ENCODE measurements around the gene SDK1. TPM values are rescaled to one million over a fixed set of nuclear protein-coding genes. Genes with fewer than 3 reads are reported as not detected.

The SDK1 gene
- total and polyA plus RNA-seq, 4 experiments from 2014 or later: 0.06 to 0.26 TPM; not detected in 2

DNA sequence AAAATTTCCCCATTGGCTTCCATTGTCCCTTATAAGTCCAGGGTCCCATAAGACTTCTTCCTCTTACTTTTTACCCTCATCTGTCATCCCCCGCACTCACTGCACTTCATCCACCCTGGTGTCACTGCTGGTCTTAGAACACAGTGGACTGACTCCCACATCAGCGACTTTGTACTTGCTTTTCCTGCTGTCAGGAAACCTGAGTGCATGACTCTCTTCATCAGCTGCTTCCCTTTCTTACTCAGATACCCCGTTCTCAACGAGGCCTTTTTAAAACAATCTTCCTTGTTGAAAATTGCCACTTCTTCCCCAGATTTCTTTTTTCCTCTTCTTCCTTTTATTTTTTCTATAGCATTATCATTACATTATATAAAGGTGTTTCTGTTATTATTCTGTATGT is 305.4 kb downstream of the SDK1 start:
- no peak for DNase-seq
- H3K4me3 ChIP-seq (ENCODE audit: low read length in 2 of 2): no peak overlapping the region
- CTCF ChIA-PET (ENCODE audit: partially characterized antibody): no interaction called here
- Mint-ChIP-seq H3K4me3 (no peak overlapping the region), H3K27ac (no peak overlapping the region), H3K27me3 (peaks cover 9 to 11% of the 10 kb centered on the region in 2 donors), H3K9me3 (peaks cover 0 to 18% (median 10%) of the 10 kb centered on the region in 8 donors), H3K4me1 (no peaks in the 10 kb centered on the region), H3K36me3 (no peaks in the 10 kb centered on the region)
- H3K4me1 ChIP-seq (ENCODE audit: insufficient read depth, low read length): no peaks in the 10 kb centered on the region
- no peaks in the 10 kb centered on the region for H3K36me3 ChIP-seq (ENCODE audit: insufficient read depth, low read length)
- intact Hi-C loops (cut with micrococcal nuclease): no loop called here
- H3K27me3 ChIP-seq (ENCODE audit: insufficient read depth, low read length): peaks cover 6% of the 10 kb centered on the region
- H3K9me3 ChIP-seq (ENCODE audit: control insufficient read depth in 1 of 2, low read length in 2 of 2): no peaks in the 10 kb centered on the region
- no peak overlapping the region for H3K27ac ChIP-seq (ENCODE audit: low read depth, low read length)
- POLR2A ChIA-PET (ENCODE audit: partially characterized antibody): no interaction called here

- Histone ChIP-seq H3K27me3 (ENCODE audit: insufficient read depth, low read length) (peaks cover 6% of the 10 kb centered on the region), H3K4me1 (ENCODE audit: insufficient read depth, low read length) (no peaks in the 10 kb centered on the region), H3K27ac (ENCODE audit: low read depth, low read length) (no peak overlapping the region), H3K36me3 (ENCODE audit: insufficient read depth, low read length) (no peaks in the 10 kb centered on the region), H3K9me3 (ENCODE audit: control insufficient read depth in 1 of 2, low read length in 2 of 2) (no peaks in the 10 kb centered on the region), H3K4me3 (ENCODE audit: low read length in 2 of 2) (no peak overlapping the region)
- no peak for DNase-seq
- peaks cover 9 to 15% of the 10 kb centered on the region in 2 donors for H3K27me3 Mint-ChIP-seq
- no peaks in the 10 kb centered on the region for H3K4me1 Mint-ChIP-seq
- H3K4me3 Mint-ChIP-seq: no peak overlapping the region
- H3K36me3 Mint-ChIP-seq: no peaks in the 10 kb centered on the region
- H3K9me3 Mint-ChIP-seq: peaks cover 0 to 18% (median 10%) of the 10 kb centered on the region in 8 donors
- H3K27ac Mint-ChIP-seq: no peak overlapping the region
- CTCF ChIA-PET (ENCODE audit: partially characterized antibody): interaction anchor here (1.4 kb wide), 1 partner anchor 10 kb away, joined by 3 read pairs; no protein-coding TSS in a partner anchor
- POLR2A ChIA-PET (ENCODE audit: partially characterized antibody): no interaction called here
- intact Hi-C loops (cut with micrococcal nuclease): no loop called here
Observed at GRCh38 chr7:3607847-3608246, 306.8 kb downstream of the SDK1 start.

- Histone ChIP-seq H3K27ac (ENCODE audit: low read depth, low read length) (no peak overlapping the region), H3K4me1 (ENCODE audit: insufficient read depth, low read length) (no peaks in the 10 kb centered on the region), H3K36me3 (ENCODE audit: insufficient read depth, low read length) (no peaks in the 10 kb centered on the region), H3K27me3 (ENCODE audit: insufficient read depth, low read length) (no peaks in the 10 kb centered on the region), H3K4me3 (ENCODE audit: low read length in 2 of 2) (no peak overlapping the region), H3K9me3 (ENCODE audit: control insufficient read depth in 1 of 2, low read length in 2 of 2) (no peaks in the 10 kb centered on the region)
- Mint-ChIP-seq H3K36me3 (no peaks in the 10 kb centered on the region), H3K9me3 (peaks cover 0 to 13% (median 3%) of the 10 kb centered on the region in 8 donors), H3K27me3 (peaks cover 3 to 11% of the 10 kb centered on the region in 2 donors), H3K4me3 (no peak overlapping the region), H3K27ac (no peak overlapping the region), H3K4me1 (no peaks in the 10 kb centered on the region)
- POLR2A ChIA-PET (ENCODE audit: partially characterized antibody): no interaction called here
- DNase-seq: no peak
- CTCF ChIA-PET (ENCODE audit: partially characterized antibody): no interaction called here
- intact Hi-C loops (cut with micrococcal nuclease): no loop called here
Observed at GRCh38 chr7:3616306-3616705, 315.3 kb downstream of the SDK1 start.

- Histone ChIP-seq H3K27ac (ENCODE audit: low read depth, low read length) (no peak overlapping the region), H3K4me1 (ENCODE audit: insufficient read depth, low read length) (no peaks in the 10 kb centered on the region), H3K36me3 (ENCODE audit: insufficient read depth, low read length) (no peaks in the 10 kb centered on the region), H3K4me3 (ENCODE audit: low read length in 2 of 2) (no peak overlapping the region), H3K9me3 (ENCODE audit: control insufficient read depth in 1 of 2, low read length in 2 of 2) (no peaks in the 10 kb centered on the region), H3K27me3 (ENCODE audit: insufficient read depth, low read length) (no peaks in the 10 kb centered on the region)
- peaks cover 4 to 25% (median 12%) of the 10 kb centered on the region in 8 donors for H3K9me3 Mint-ChIP-seq
- intact Hi-C loops (cut with micrococcal nuclease): no loop called here
- no peak overlapping the region for H3K4me3 Mint-ChIP-seq
- H3K27me3 Mint-ChIP-seq: peaks cover 0 to 10% of the 10 kb centered on the region in 2 donors
- no peaks in the 10 kb centered on the region for H3K36me3 Mint-ChIP-seq
- ChIA-PET POLR2A (ENCODE audit: partially characterized antibody) (no interaction called here), CTCF (ENCODE audit: partially characterized antibody) (no interaction called here)
- no peak overlapping the region for H3K27ac Mint-ChIP-seq
- no peaks in the 10 kb centered on the region for H3K4me1 Mint-ChIP-seq
- no peak for DNase-seq
Observed at GRCh38 chr7:3630081-3630480, 329.0 kb downstream of the SDK1 start.

DNA sequence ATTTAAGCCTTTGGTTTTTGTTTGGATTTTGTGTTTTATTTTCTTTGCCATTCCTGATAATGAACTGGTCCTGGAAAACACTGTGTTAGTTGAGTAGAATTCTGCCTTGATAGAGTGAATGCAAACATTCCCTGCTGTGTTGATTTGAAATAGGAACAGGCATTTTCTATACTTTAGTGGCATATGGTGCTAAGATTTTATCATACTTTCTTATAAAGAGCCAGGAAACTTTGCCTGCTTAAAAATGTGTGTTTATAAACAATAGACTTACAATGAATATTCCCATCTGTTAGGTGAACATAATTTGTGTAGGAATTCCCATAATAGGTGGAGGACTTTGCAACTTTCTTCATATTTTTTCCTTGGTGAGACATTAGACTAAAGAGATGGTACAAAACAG is 333.3 kb downstream of the SDK1 start:
- intact Hi-C loops (cut with micrococcal nuclease): no loop called here
- CTCF ChIA-PET (ENCODE audit: partially characterized antibody): no interaction called here
- Mint-ChIP-seq H3K27me3 (peaks cover 4 to 11% of the 10 kb centered on the region in 2 donors), H3K4me3 (no peak overlapping the region), H3K9me3 (peaks cover 4 to 18% (median 12%) of the 10 kb centered on the region in 8 donors), H3K27ac (no peak overlapping the region), H3K36me3 (no peaks in the 10 kb centered on the region), H3K4me1 (no peaks in the 10 kb centered on the region)
- Histone ChIP-seq H3K9me3 (ENCODE audit: control insufficient read depth in 1 of 2, low read length in 2 of 2) (no peaks in the 10 kb centered on the region), H3K27me3 (ENCODE audit: insufficient read depth, low read length) (no peaks in the 10 kb centered on the region), H3K4me1 (ENCODE audit: insufficient read depth, low read length) (no peaks in the 10 kb centered on the region), H3K4me3 (ENCODE audit: low read length in 2 of 2) (no peak overlapping the region), H3K27ac (ENCODE audit: low read depth, low read length) (no peak overlapping the region), H3K36me3 (ENCODE audit: insufficient read depth, low read length) (no peaks in the 10 kb centered on the region)
- POLR2A ChIA-PET (ENCODE audit: partially characterized antibody): no interaction called here
- DNase-seq: no peak

DNA sequence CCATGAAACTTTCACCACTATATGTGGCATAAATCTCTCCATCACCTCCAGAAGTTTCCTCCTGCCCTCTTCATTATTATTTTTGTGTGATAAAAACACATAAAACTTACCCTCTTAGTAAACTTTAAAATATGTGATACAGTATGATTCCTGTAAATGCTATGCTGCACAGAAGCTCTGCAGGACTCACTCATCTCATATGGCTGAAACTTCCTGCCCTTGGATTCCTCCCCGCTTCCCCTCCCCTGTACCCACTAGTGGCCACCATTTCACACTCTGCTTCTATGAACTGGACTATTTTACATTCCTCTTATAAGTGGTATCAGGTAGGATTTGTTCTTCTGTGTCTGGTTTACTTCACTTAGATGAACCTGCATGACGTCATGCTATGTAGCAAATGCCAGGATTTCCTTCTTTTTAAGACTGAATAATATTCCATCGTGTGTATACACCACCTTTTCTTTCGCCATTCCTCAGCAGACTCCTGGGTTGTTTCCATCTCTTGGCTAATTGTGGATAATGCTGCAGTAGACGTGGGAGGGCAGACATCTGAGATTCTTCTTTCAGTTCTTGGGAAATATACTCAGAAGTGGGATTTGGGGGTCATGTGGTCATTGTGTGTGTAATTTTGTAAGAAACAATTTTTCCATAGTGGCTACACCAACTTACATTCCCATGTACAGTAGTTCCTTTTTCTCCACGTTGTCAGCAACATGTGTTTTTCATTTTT is 335.2 kb downstream of the SDK1 start:
- ChIA-PET CTCF (ENCODE audit: partially characterized antibody) (interaction anchor here (0.7 kb wide), 1 partner anchor 159 kb away, joined by 4 read pairs; no protein-coding TSS in a partner anchor), POLR2A (ENCODE audit: partially characterized antibody) (no interaction called here)
- Mint-ChIP-seq H3K4me3 (no peak overlapping the region), H3K9me3 (peaks cover 0 to 3% (median under 1%) of the 10 kb centered on the region in 8 donors), H3K27me3 (peaks cover 4 to 8% of the 10 kb centered on the region in 2 donors), H3K36me3 (no peaks in the 10 kb centered on the region), H3K27ac (no peak overlapping the region), H3K4me1 (no peaks in the 10 kb centered on the region)
- DNase-seq: no peak
- H3K4me3 ChIP-seq (ENCODE audit: low read length in 2 of 2): no peak overlapping the region
- no peaks in the 10 kb centered on the region for H3K9me3 ChIP-seq (ENCODE audit: control insufficient read depth in 1 of 2, low read length in 2 of 2)
- intact Hi-C loops (cut with micrococcal nuclease): no loop called here
- H3K36me3 ChIP-seq (ENCODE audit: insufficient read depth, low read length): no peaks in the 10 kb centered on the region
- H3K4me1 ChIP-seq (ENCODE audit: insufficient read depth, low read length): no peaks in the 10 kb centered on the region
- no peaks in the 10 kb centered on the region for H3K27me3 ChIP-seq (ENCODE audit: insufficient read depth, low read length)
- H3K27ac ChIP-seq (ENCODE audit: low read depth, low read length): no peak overlapping the region

DNA sequence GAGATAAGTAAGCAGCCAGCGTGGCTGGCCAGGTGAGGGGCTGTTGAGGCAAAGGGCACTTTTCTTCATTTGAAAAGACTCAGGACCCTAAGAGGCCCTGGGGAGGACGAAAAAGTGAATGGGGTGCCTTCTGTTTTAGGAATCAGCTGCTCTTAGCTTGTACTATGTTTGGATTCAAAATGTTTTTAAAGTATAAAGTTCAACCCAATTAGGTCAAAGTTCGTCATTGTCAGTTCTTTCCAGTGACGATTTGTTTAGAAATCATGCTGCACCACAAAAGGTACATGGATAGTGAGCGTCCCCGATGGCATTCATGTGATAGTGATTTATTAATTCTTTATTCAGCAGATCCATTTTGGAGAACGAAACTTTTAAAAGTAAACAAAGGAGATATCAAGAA is 338.2 kb downstream of the SDK1 start:
- intact Hi-C loops (cut with micrococcal nuclease): no loop called here
- peaks cover 4 to 18% of the 10 kb centered on the region in 2 donors for H3K27me3 Mint-ChIP-seq
- H3K4me1 ChIP-seq (ENCODE audit: insufficient read depth, low read length): no peaks in the 10 kb centered on the region
- no peaks in the 10 kb centered on the region for H3K4me1 Mint-ChIP-seq
- ChIA-PET POLR2A (ENCODE audit: partially characterized antibody) (no interaction called here), CTCF (ENCODE audit: partially characterized antibody) (no interaction called here)
- H3K9me3 ChIP-seq (ENCODE audit: control insufficient read depth in 1 of 2, low read length in 2 of 2): no peaks in the 10 kb centered on the region
- H3K27me3 ChIP-seq (ENCODE audit: insufficient read depth, low read length): no peaks in the 10 kb centered on the region
- no peak overlapping the region for H3K4me3 Mint-ChIP-seq
- no peaks in the 10 kb centered on the region for H3K36me3 Mint-ChIP-seq
- no peak overlapping the region for H3K27ac Mint-ChIP-seq
- no peak for DNase-seq
- no peak overlapping the region for H3K4me3 ChIP-seq (ENCODE audit: low read length in 2 of 2)
- no peaks in the 10 kb centered on the region for H3K9me3 Mint-ChIP-seq
- H3K36me3 ChIP-seq (ENCODE audit: insufficient read depth, low read length): no peaks in the 10 kb centered on the region
- no peak overlapping the region for H3K27ac ChIP-seq (ENCODE audit: low read depth, low read length)

Data from CD4-positive, alpha-beta memory T cell (primary cell).